Measurements from ENCODE around the gene SLC35F2.
"Not testable (repeated sequence)": the region's sequence is repeated elsewhere in the genome, so short reads cannot be mapped to it uniquely, and the experiment has no call there.

The SLC35F2 gene

GRCh38 chr11:107842412-107843100 lies 16.0 kb downstream of the SLC35F2 start:
- DNase-seq (ENCODE audit: low spot score), result no peak

GRCh38 chr11:107840129-107840484 lies 18.5 kb downstream of the SLC35F2 start:
- no peak for DNase-seq (ENCODE audit: low spot score)

- no peak for DNase-seq (ENCODE audit: low spot score)
These were observed 21.7 kb downstream of the SLC35F2 start for GRCh38 chr11:107836851-107837250.

- DNase-seq (ENCODE audit: low spot score), result no peak
These were observed 23.6 kb downstream of the SLC35F2 start for GRCh38 chr11:107834995-107835394.

GRCh38 chr11:107833926-107834325 lies 24.7 kb downstream of the SLC35F2 start:
- DNase-seq (ENCODE audit: low spot score), result not testable (repeated sequence)

- no peak for DNase-seq (ENCODE audit: low spot score)
These were observed 27.6 kb downstream of the SLC35F2 start for GRCh38 chr11:107830915-107831540.

GRCh38 chr11:107827041-107827440 lies 31.5 kb downstream of the SLC35F2 start:
- DNase-seq (ENCODE audit: low spot score), result no peak

- DNase-seq (ENCODE audit: low spot score), result no peak
These were observed 32.7 kb downstream of the SLC35F2 start for GRCh38 chr11:107825875-107826274.

- DNase-seq (ENCODE audit: low spot score), result no peak
These were observed 33.8 kb downstream of the SLC35F2 start for GRCh38 chr11:107824668-107825369.

GRCh38 chr11:107821199-107821927 lies 37.2 kb downstream of the SLC35F2 start:
- no peak for DNase-seq (ENCODE audit: low spot score)

- DNase-seq (ENCODE audit: low spot score), result no peak
These were observed 39.1 kb downstream of the SLC35F2 start for GRCh38 chr11:107819361-107820014.

GRCh38 chr11:107818491-107818890 lies 40.1 kb downstream of the SLC35F2 start:
- DNase-seq (ENCODE audit: low spot score), result no peak

- no peak for DNase-seq (ENCODE audit: low spot score)
These were observed 42.6 kb downstream of the SLC35F2 start for GRCh38 chr11:107816028-107816427.

- no peak for DNase-seq (ENCODE audit: low spot score)
These were observed 47.7 kb downstream of the SLC35F2 start for GRCh38 chr11:107810875-107811274.

GRCh38 chr11:107808521-107808920 lies 50.1 kb downstream of the SLC35F2 start:
- DNase-seq (ENCODE audit: low spot score), result peak; percentile 48

GRCh38 chr11:107804971-107805370 lies 53.6 kb downstream of the SLC35F2 start:
- no peak for DNase-seq (ENCODE audit: low spot score)

GRCh38 chr11:107804211-107804610 lies 54.4 kb downstream of the SLC35F2 start:
- no peak for DNase-seq (ENCODE audit: low spot score)

GRCh38 chr11:107801641-107802040 lies 56.9 kb downstream of the SLC35F2 start:
- DNase-seq (ENCODE audit: low spot score), result no peak

- peak; percentile 75 for DNase-seq (ENCODE audit: low spot score)
These were observed 59.2 kb downstream of the SLC35F2 start for GRCh38 chr11:107799218-107799859.

GRCh38 chr11:107792049-107792443 lies 66.5 kb downstream of the SLC35F2 start:
- no peak for DNase-seq (ENCODE audit: low spot score)

- no peak for DNase-seq (ENCODE audit: low spot score)
These were observed 67.1 kb downstream of the SLC35F2 start for GRCh38 chr11:107791343-107792048.
